Measurements from ENCODE around the gene NRG2. TPM values are rescaled to one million over a fixed set of nuclear protein-coding genes. Genes with fewer than 3 reads are reported as not detected.

Gene NRG2
- total RNA-seq, 6 donors from 2014 or later: 0.46 to 4.2 (median 1.5) TPM

- ATAC-seq (ENCODE audit: low FRiP score in 2 of 2): no peak
- TF ChIP-seq POLR2AphosphoS5 (IDR thresholded peaks at IDR 0.05) (no peak), POLR2A (IDR thresholded peaks at IDR 0.05) (no peak), EP300 (IDR thresholded peaks at IDR 0.05) (no peak), CTCF (IDR thresholded peaks at IDR 0.05) (no peak)
- no peaks in the 10 kb centered on the region for H3K9me3 ChIP-seq
- 93 to 95% methylated on average over 4 of the region's 4 CpGs for WGBS, 2 donors
- no peak overlapping the region for H3K27ac ChIP-seq
- no peak overlapping the region for H3K4me3 ChIP-seq
- peaks cover 7 to 10% (median 8%) of the 10 kb centered on the region in 4 donors for H3K4me1 ChIP-seq
- no peak for DNase-seq
- no peaks in the 10 kb centered on the region for H3K27me3 ChIP-seq
- no peaks in the 10 kb centered on the region for H3K36me3 ChIP-seq
Measured at GRCh38 chr5:139964266-139964993, 78.7 kb downstream of the NRG2 start.

- H3K9me3 ChIP-seq: no peaks in the 10 kb centered on the region
- H3K27me3 ChIP-seq: no peaks in the 10 kb centered on the region
- H3K4me1 ChIP-seq: no peaks in the 10 kb centered on the region
- H3K27ac ChIP-seq: no peak overlapping the region
- no peaks in the 10 kb centered on the region for H3K36me3 ChIP-seq
- 64 to 75% methylated on average over 1 of the region's 1 CpG for WGBS, 2 donors
- no peak for DNase-seq
- no peak for TF ChIP-seq POLR2A (IDR thresholded peaks at IDR 0.05)
- TF ChIP-seq CTCF (IDR thresholded peaks at IDR 0.05): no peak
- TF ChIP-seq POLR2AphosphoS5 (IDR thresholded peaks at IDR 0.05): no peak
- TF ChIP-seq EP300 (IDR thresholded peaks at IDR 0.05): no peak
- ATAC-seq (ENCODE audit: low FRiP score in 2 of 2): no peak
- H3K4me3 ChIP-seq: no peak overlapping the region
Measured at GRCh38 chr5:139962445-139962844, 80.7 kb downstream of the NRG2 start.

- Histone ChIP-seq H3K4me3 (no peak overlapping the region), H3K36me3 (no peaks in the 10 kb centered on the region), H3K9me3 (no peaks in the 10 kb centered on the region), H3K27ac (no peak overlapping the region), H3K27me3 (no peaks in the 10 kb centered on the region), H3K4me1 (no peaks in the 10 kb centered on the region)
- DNase-seq: no peak
- 87 to 96% methylated on average over 3 to 5 of the region's 5 CpGs for WGBS, 2 donors
- TF ChIP-seq EP300 (IDR thresholded peaks at IDR 0.05) (no peak), CTCF (IDR thresholded peaks at IDR 0.05) (no peak), POLR2AphosphoS5 (IDR thresholded peaks at IDR 0.05) (no peak), POLR2A (IDR thresholded peaks at IDR 0.05) (no peak)
- ATAC-seq (ENCODE audit: low FRiP score in 2 of 2): no peak
Measured at GRCh38 chr5:139961435-139962157, 81.5 kb downstream of the NRG2 start.

GRCh38 chr5:139960723-139961383 lies 82.2 kb downstream of the NRG2 start:
- no peaks in the 10 kb centered on the region for H3K36me3 ChIP-seq
- H3K27ac ChIP-seq: no peak overlapping the region
- H3K4me3 ChIP-seq: no peak overlapping the region
- ATAC-seq (ENCODE audit: low FRiP score in 2 of 2) (no peak), DNase-seq (peak in 1 of 2 donors; percentile 10)
- no peaks in the 10 kb centered on the region for H3K9me3 ChIP-seq
- no peaks in the 10 kb centered on the region for H3K4me1 ChIP-seq
- TF ChIP-seq EP300 (IDR thresholded peaks at IDR 0.05): no peak
- TF ChIP-seq POLR2AphosphoS5 (IDR thresholded peaks at IDR 0.05): no peak
- no peak for TF ChIP-seq CTCF (IDR thresholded peaks at IDR 0.05)
- no peak for TF ChIP-seq POLR2A (IDR thresholded peaks at IDR 0.05)
- WGBS, 2 donors: 80 to 87% methylated on average over 6 to 9 of the region's 9 CpGs
- no peaks in the 10 kb centered on the region for H3K27me3 ChIP-seq
